ENCODE data around the gene PRICKLE4. TPM values are rescaled to one million over a fixed set of nuclear protein-coding genes. Genes with fewer than 3 reads are reported as not detected.

The PRICKLE4 gene
- total and polyA plus RNA-seq, 2 of the 4 experiments (the other 2 are of a cell fraction): 0.72 TPM; not detected in 1

DNA sequence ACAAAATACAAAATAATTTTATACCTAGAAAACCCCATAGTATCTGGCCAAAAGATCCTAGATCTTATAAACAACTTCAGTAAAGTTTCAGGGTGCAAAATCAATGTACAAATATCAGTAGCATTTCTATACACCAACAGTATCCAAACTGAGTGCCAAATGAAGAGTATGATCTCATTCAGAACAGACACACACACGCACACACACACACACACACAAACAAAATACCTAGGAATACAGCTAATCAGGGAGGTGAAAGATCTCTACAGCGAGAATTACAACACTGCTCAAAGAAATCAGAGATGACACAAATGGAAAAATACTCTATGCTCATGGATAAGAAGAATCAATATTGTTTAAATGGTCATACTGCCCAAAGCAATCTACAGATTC is 56.1 kb downstream of the PRICKLE4 start:
- no CpG with 5 or more reads among the region's 2 CpGs for WGBS, 2 experiments (ENCODE audit: extremely low coverage in 2 of 2, insufficient read length in 1 of 2)
- dilution Hi-C loops (cut with HindIII; ENCODE audit: low sequenced_read_pairs, unreplicated experiment): no loop called here

More for the DNA sequence above, 56.1 kb downstream of the PRICKLE4 start:
- in situ Hi-C loops (cut with MboI; ENCODE audit: low sequenced_read_pairs): no loop called here
- H3K23ac ChIP-seq (ENCODE audit: low read depth, low read length): no peak overlapping the region
- ChIA-PET CTCF (no interaction called here), POLR2A (ENCODE audit: unreplicated experiment) (no interaction called here)
- H4K91ac ChIP-seq (ENCODE audit: insufficient read depth, low read depth, low read length): no peak overlapping the region
- intact Hi-C loops (cut with micrococcal nuclease): no loop called here
- H2AFZ ChIP-seq (replicated peaks; ENCODE audit: low read length, poor library complexity): no peak overlapping the region
- no peak overlapping the region for H3K56ac ChIP-seq (ENCODE audit: extremely low read depth, insufficient read depth, low read length)
- H2BK15ac ChIP-seq (ENCODE audit: low read depth, low read length): no peak overlapping the region
- H3K27me3 ChIP-seq (ENCODE audit: control insufficient read depth, insufficient read depth, low read length): no peaks in the 10 kb centered on the region
- peak; percentile 34 for DNase-seq
- no peak overlapping the region for H3K4ac ChIP-seq (ENCODE audit: low read depth, low read length)
- H3K9ac ChIP-seq (ENCODE audit: low read depth, low read length): no peak overlapping the region
- BruUV-seq (replicated peaks): no TSS peak
- no peak overlapping the region for H3K14ac ChIP-seq (replicated peaks; ENCODE audit: low read depth, low read length)
- H3K18ac ChIP-seq (ENCODE audit: low read depth, low read length): no peak overlapping the region
- H2AK9ac ChIP-seq (replicated peaks; ENCODE audit: low read depth, low read length, poor library complexity): no peak overlapping the region
- H3K9me3 ChIP-seq (ENCODE audit: control insufficient read depth, insufficient read depth, low read length): no peaks in the 10 kb centered on the region
- no peak overlapping the region for H2BK5ac ChIP-seq (ENCODE audit: low read depth, low read length, poor library complexity, severe bottlenecking)
- no peaks in the 10 kb centered on the region; the same call in 1 of the 2 replicates for H3K4me1 ChIP-seq (ENCODE audit: control insufficient read depth, insufficient read depth, low read length)
- no peak overlapping the region for H2BK120ac ChIP-seq (ENCODE audit: low read depth, low read length)
- no peak overlapping the region for H4K5ac ChIP-seq (ENCODE audit: low read depth, low read length)
- H3K36me3 ChIP-seq (ENCODE audit: control insufficient read depth, insufficient read depth, low read length): no peaks in the 10 kb centered on the region
- H2AK5ac ChIP-seq (ENCODE audit: low read depth, low read length): no peak overlapping the region
- H4K20me1 ChIP-seq (ENCODE audit: insufficient read depth, low read length): no peaks in the 10 kb centered on the region
- TF ChIP-seq RCOR1 (IDR thresholded peaks at IDR 0.05; ENCODE audit: insufficient replicate concordance, low read length): no peak
- TF ChIP-seq SMC3 (IDR thresholded peaks at IDR 0.05; ENCODE audit: low read depth, low read length): no peak
- TF ChIP-seq RFX5 (IDR thresholded peaks at IDR 0.05; ENCODE audit: low read depth, low read length): no peak
- TF ChIP-seq CTCF (conservative IDR thresholded peaks at IDR 0.05; ENCODE audit: low read depth, low read length): no peak
- no peak for TF ChIP-seq MAFK (IDR thresholded peaks at IDR 0.05; ENCODE audit: low read depth, low read length)
- TF ChIP-seq CEBPB (IDR thresholded peaks at IDR 0.05; ENCODE audit: low read depth, low read length): no peak
- TF ChIP-seq POLR2A (IDR thresholded peaks at IDR 0.05; ENCODE audit: low read depth, low read length): no peak
- TF ChIP-seq RAD21 (IDR thresholded peaks at IDR 0.05; ENCODE audit: low read length): no peak
- H3K27ac ChIP-seq (ENCODE audit: insufficient read depth, low read length): no peak overlapping the region
- no peak overlapping the region for H3K4me2 ChIP-seq (ENCODE audit: low read depth, low read length)
- H4K8ac ChIP-seq (ENCODE audit: low read depth in 2 of 2, low read length in 2 of 2): no peak overlapping the region
- no peak overlapping the region for H2BK20ac ChIP-seq (ENCODE audit: low read depth, low read length)
- no peaks in the 10 kb centered on the region; the same call in 1 of the 2 replicates for H3K9me1 ChIP-seq (ENCODE audit: insufficient read depth, low read length)
- H3K79me1 ChIP-seq (ENCODE audit: low read depth in 1 of 2, low read length in 2 of 2): peaks cover 0 to 5% of the 10 kb centered on the region in 2 experiments; a peak in 3 of 4 replicates
- H3K4me3 ChIP-seq (ENCODE audit: insufficient read depth, low read depth, low read length): no peak overlapping the region
- no peak for ATAC-seq (ENCODE audit: low read depth)

Small RNA genes within 50 kb of the gene (microRNA-seq; reads per million reads assigned to microRNA genes)
- gene AL365205.2 (ENCODE audit: insufficient read depth, insufficient read length) (not detected), gene AL365205.3 (ENCODE audit: insufficient read depth, insufficient read length) (not detected), gene RF00393 (ENCODE audit: insufficient read depth, insufficient read length) (not detected)

Small RNA genes within 50 kb of the gene (small RNA-seq; reads per million reads assigned to genes)
- gene AL365205.2 (0 reads per million in 5 experiments), gene AL365205.3 (0 reads per million in 5 experiments), gene RF00393 (0 reads per million in 5 experiments)

Other genes with a start within 250 kb of the PRICKLE4 start
- 0.72 and 0.83 TPM in 2 replicates for gene FOXP4, start 234.4 kb upstream of the PRICKLE4 start, total RNA-seq (2012; rRNA removed)
- gene FOXP4, start 234.4 kb upstream of the PRICKLE4 start, polyA plus RNA-seq (2012; rRNA removed): 9.5 and 10.4 TPM in 2 replicates
- gene MDFI, start 142.3 kb upstream of the PRICKLE4 start, total RNA-seq (2012; rRNA removed): 0.18 and 0.28 TPM in 2 replicates
- gene MDFI, start 142.3 kb upstream of the PRICKLE4 start, polyA plus RNA-seq (2012; rRNA removed): 0.29 and 0.36 TPM in 2 replicates
- gene TFEB, start 45.2 kb upstream of the PRICKLE4 start, total RNA-seq (2012; rRNA removed): 4.4 and 4.5 TPM in 2 replicates
- 4.7 and 4.9 TPM in 2 replicates for gene TFEB, start 45.2 kb upstream of the PRICKLE4 start, polyA plus RNA-seq (2012; rRNA removed)
- gene PGC, start 33.4 kb upstream of the PRICKLE4 start, total RNA-seq (2012; rRNA removed): not detected in 2 replicates
- not detected in 2 replicates for gene PGC, start 33.4 kb upstream of the PRICKLE4 start, polyA plus RNA-seq (2012; rRNA removed)
- 0.28 and 0.54 TPM in 2 replicates for gene FRS3, start 882 bp upstream of the PRICKLE4 start, total RNA-seq (2012; rRNA removed)
- 3.8 and 4.3 TPM in 2 replicates for gene FRS3, start 882 bp upstream of the PRICKLE4 start, polyA plus RNA-seq (2012; rRNA removed)
- 120 and 128 TPM in 2 replicates for gene TOMM6, start 6.9 kb downstream of the PRICKLE4 start, total RNA-seq (2012; rRNA removed)
- 204 and 227 TPM in 2 replicates for gene TOMM6, start 6.9 kb downstream of the PRICKLE4 start, polyA plus RNA-seq (2012; rRNA removed)
- gene USP49, start 114.6 kb downstream of the PRICKLE4 start, total RNA-seq (2012; rRNA removed): 1.4 TPM in 2 replicates
- gene USP49, start 114.6 kb downstream of the PRICKLE4 start, polyA plus RNA-seq (2012; rRNA removed): 1.4 and 2.1 TPM in 2 replicates
- 35.6 and 38.2 TPM in 2 replicates for gene MED20, start 140.4 kb downstream of the PRICKLE4 start, total RNA-seq (2012; rRNA removed)
- gene MED20, start 140.4 kb downstream of the PRICKLE4 start, polyA plus RNA-seq (2012; rRNA removed): 22.0 and 24.8 TPM in 2 replicates
- gene BYSL, start 140.7 kb downstream of the PRICKLE4 start, total RNA-seq (2012; rRNA removed): 25.3 and 26.7 TPM in 2 replicates
- gene BYSL, start 140.7 kb downstream of the PRICKLE4 start, polyA plus RNA-seq (2012; rRNA removed): 35.5 and 36.3 TPM in 2 replicates
- gene CCND3, start 161.0 kb downstream of the PRICKLE4 start, total RNA-seq (2012; rRNA removed): 19.2 and 19.4 TPM in 2 replicates
- gene CCND3, start 161.0 kb downstream of the PRICKLE4 start, polyA plus RNA-seq (2012; rRNA removed): 61.9 and 63.8 TPM in 2 replicates